OCI-LY7 (cell line): ENCODE measurements around the gene VRK3. TPM values are rescaled to one million over a fixed set of nuclear protein-coding genes. Genes with fewer than 3 reads are reported as not detected.

Experiments used
- BruUV-seq: library from RNA; stranded (reverse); fragments of 400-500 nt; replicated peaks from 2 replicates; lab custom pipeline; 2021; lab: Mats Ljungman, UMichigan
- CTCF ChIA-PET: fragments of 300-600 bp; sonication (Branson Sonifier 250); formaldehyde crosslinking; loops from one replicate; lab custom pipeline; 2022; ENCODE audit warnings: antibody characterized with exemption; ENCODE audit not compliant: unreplicated experiment; lab: Charles Lee
- POLR2A ChIA-PET: fragments of 300-600 bp; sonication (Branson Sonifier 250); formaldehyde crosslinking; loops from one replicate; lab custom pipeline; 2022; ENCODE audit warnings: antibody characterized with exemption; lab: Charles Lee
- DNase-seq: peaks from one replicate; pipeline ENCODE4 v3.0.0-alpha.2; 2015; ENCODE audit warnings: low spot score
- H2AFZ ChIP-seq: fragments of 200-600 bp; sonication (generic), shearing (Covaris generic); 2 replicates; pipeline ENCODE4 v1.6.1; 2014; ENCODE audit warnings: mild to moderate bottlenecking, antibody characterized with exemption, low read length, moderate library complexity
- H3K27ac ChIP-seq: fragments of 200-600 bp; sonication (generic); 2 replicates; pipeline ENCODE4 v1.5.1; 2014; ENCODE audit warnings: mixed run types, low read depth, mild to moderate bottlenecking, moderate library complexity, low read length, inconsistent platforms; ENCODE audit not compliant: poor library complexity, severe bottlenecking
- H3K36me3 ChIP-seq: fragments of 200-600 bp; sonication (generic); 2 replicates; pipeline ENCODE4 v1.6.1; 2014; ENCODE audit warnings: mild to moderate bottlenecking, antibody characterized with exemption, low read length, moderate library complexity, mixed read lengths; ENCODE audit not compliant: insufficient read depth
- H3K4me1 ChIP-seq: fragments of 200-600 bp; sonication (generic); 2 replicates; pipeline ENCODE4 v1.5.1; 2014; ENCODE audit warnings: mild to moderate bottlenecking, low read length; ENCODE audit not compliant: insufficient read depth, poor library complexity, severe bottlenecking
- H3K4me2 ChIP-seq: fragments of 200-600 bp; sonication (generic); 2 replicates; pipeline ENCODE4 v1.6.1; 2014; ENCODE audit warnings: mild to moderate bottlenecking, low read length
- H3K4me3 ChIP-seq: fragments of 200-600 bp; sonication (generic); 2 replicates; pipeline ENCODE4 v1.5.1; 2014; ENCODE audit warnings: mild to moderate bottlenecking, low read depth, low read length; ENCODE audit not compliant: poor library complexity, severe bottlenecking
- H3K79me2 ChIP-seq: fragments of 200-600 bp; sonication (generic); 2 replicates; pipeline ENCODE4 v1.6.1; 2016; ENCODE audit warnings: low read depth, mild to moderate bottlenecking, low read length, moderate library complexity, mixed read lengths; ENCODE audit not compliant: insufficient read depth
- H3K9me2 ChIP-seq: fragments of 200-600 bp; sonication (generic); 2 replicates; pipeline ENCODE4 v1.6.1; 2016; ENCODE audit warnings: mild to moderate bottlenecking, low read length, mixed read lengths; ENCODE audit not compliant: insufficient read depth
- H3K9me3 ChIP-seq: fragments of 200-600 bp; sonication (generic); 2 replicates; pipeline ENCODE4 v1.6.1; 2014; ENCODE audit warnings: mild to moderate bottlenecking, mixed run types, low read length, mixed read lengths
- H4K20me1 ChIP-seq: fragments of 200-600 bp; sonication (generic); 2 replicates; pipeline ENCODE4 v1.6.1; 2014; ENCODE audit warnings: mild to moderate bottlenecking, antibody characterized with exemption, low read length, moderate library complexity, mixed read lengths; ENCODE audit not compliant: insufficient read depth
- CTCF ChIP-seq: fragments of 200-600 bp; sonication (generic); conservative IDR thresholded peaks from 2 replicates; pipeline ENCODE4 v1.5.1; 2014; ENCODE audit warnings: mild to moderate bottlenecking, antibody characterized with exemption, low read length, moderate library complexity, mixed read lengths
- EZH2phosphoT487 ChIP-seq: fragments of 200-600 bp; sonication (generic); IDR thresholded peaks from 2 replicates; pipeline ENCODE4 v1.6.1; 2018; ENCODE audit warnings: low read depth, borderline replicate concordance, mild to moderate bottlenecking, mixed run types, antibody characterized with exemption, low read length, moderate library complexity, mixed read lengths
- intact Hi-C: fragments of 100-400 bp; cut with micrococcal nuclease; formaldehyde crosslinking; loops from one replicate; pipeline ENCODE4 v1.10.0; 2022; ENCODE audit not compliant: unreplicated experiment
- total RNA-seq, 2 experiments: library from RNA; depleted of rRNA in 1 of 2; stranded (reverse); fragments of >200 nt in 1 of 2; shearing (Covaris generic) in 1 of 2; gene quantifications; 2 replicates each; pipeline ENCODE4 v1.2.3, GENCODE V29; 2014 to 2022

The VRK3 gene
- total RNA-seq, 2 experiments from 2014 or later: 39.9 to 47.3 TPM

- TF ChIP-seq EZH2phosphoT487 (no peak), CTCF (no peak)
- POLR2A ChIA-PET: no interaction called here
- H3K4me1 ChIP-seq: peaks cover 9% of the 10 kb centered on the region
- H3K79me2 ChIP-seq: no peaks in the 10 kb centered on the region
- intact Hi-C loops: no loop called here
- H2AFZ ChIP-seq: no peak overlapping the region
- H3K36me3 ChIP-seq: no peaks in the 10 kb centered on the region
- no peaks in the 10 kb centered on the region for H3K9me3 ChIP-seq
- no peaks in the 10 kb centered on the region for H3K9me2 ChIP-seq
- no peaks in the 10 kb centered on the region for H4K20me1 ChIP-seq
- no peak overlapping the region for H3K27ac ChIP-seq
- no peak overlapping the region for H3K4me2 ChIP-seq
- BruUV-seq: no TSS peak
- CTCF ChIA-PET: no interaction called here
- no peak overlapping the region for H3K4me3 ChIP-seq
- no peak for DNase-seq
Measured at GRCh38 chr19:49952479-49952836, 72.7 kb downstream of the VRK3 start.

GRCh38 chr19:49951806-49952478 lies 73.2 kb downstream of the VRK3 start:
- Histone ChIP-seq H3K4me3 (no peak overlapping the region), H3K36me3 (no peaks in the 10 kb centered on the region), H3K4me2 (no peak overlapping the region), H4K20me1 (no peaks in the 10 kb centered on the region), H3K9me3 (no peaks in the 10 kb centered on the region), H3K79me2 (no peaks in the 10 kb centered on the region), H3K9me2 (no peaks in the 10 kb centered on the region), H2AFZ (no peak overlapping the region), H3K27ac (no peak overlapping the region), H3K4me1 (peaks cover 9% of the 10 kb centered on the region)
- ChIA-PET CTCF (no interaction called here), POLR2A (no interaction called here)
- intact Hi-C loops: no loop called here
- BruUV-seq: no TSS peak
- no peak for DNase-seq
- TF ChIP-seq CTCF (no peak), EZH2phosphoT487 (no peak)

- CTCF ChIA-PET: interaction anchor here (0.5 kb wide), 1 partner anchor 28 kb away, joined by 5 read pairs; no protein-coding TSS in a partner anchor
Measured at GRCh38 chr19:49950956-49951526, 74.1 kb downstream of the VRK3 start.

More at GRCh38 chr19:49950956-49951526, 74.1 kb downstream of the VRK3 start:
- POLR2A ChIA-PET: no interaction called here
- Histone ChIP-seq H2AFZ (no peak overlapping the region), H3K4me2 (no peak overlapping the region), H4K20me1 (no peaks in the 10 kb centered on the region), H3K27ac (no peak overlapping the region), H3K79me2 (no peaks in the 10 kb centered on the region), H3K9me3 (no peaks in the 10 kb centered on the region), H3K36me3 (no peaks in the 10 kb centered on the region), H3K9me2 (no peaks in the 10 kb centered on the region), H3K4me1 (peaks cover 9% of the 10 kb centered on the region), H3K4me3 (no peak overlapping the region)
- intact Hi-C loops: no loop called here
- no TSS peak for BruUV-seq
- TF ChIP-seq EZH2phosphoT487 (no peak), CTCF (no peak)
- no peak for DNase-seq
